Ishikawa (cell line): ENCODE results near the gene MAMDC2.

Source experiments
- CEBPB ChIP-seq: IDR thresholded peaks from 2 replicates; pipeline ENCODE4 v1.6.1; 2012
- EGR1 ChIP-seq: IDR thresholded peaks from 2 replicates; pipeline ENCODE4 v1.6.1; 2012
- EP300 ChIP-seq: IDR thresholded peaks from 2 replicates; pipeline ENCODE4 v1.6.1; 2012; ENCODE audit warnings: borderline replicate concordance
- FOXM1 ChIP-seq: IDR thresholded peaks from 2 replicates; pipeline ENCODE4 v1.6.1; 2012; ENCODE audit warnings: low read depth, borderline replicate concordance
- MAX ChIP-seq: IDR thresholded peaks from 2 replicates; pipeline ENCODE4 v1.6.1; 2012
- RAD21 ChIP-seq: IDR thresholded peaks from 2 replicates; pipeline ENCODE4 v1.6.1; 2012; ENCODE audit warnings: low read depth
- REST ChIP-seq: IDR thresholded peaks from 2 replicates; pipeline ENCODE4 v1.6.1; 2012; ENCODE audit warnings: low read depth, mild to moderate bottlenecking
- TAF1 ChIP-seq: IDR thresholded peaks from 2 replicates; pipeline ENCODE4 v1.6.1; 2012; ENCODE audit warnings: low read depth, mild to moderate bottlenecking
- TEAD4 ChIP-seq: IDR thresholded peaks from 2 replicates; pipeline ENCODE4 v1.6.1; 2012
- USF1 ChIP-seq: IDR thresholded peaks from 2 replicates; pipeline ENCODE4 v1.6.1; 2012
- YY1 ChIP-seq: IDR thresholded peaks from 2 replicates; pipeline ENCODE4 v1.6.1; 2012; ENCODE audit warnings: low read depth

GRCh38 chr9:70015099-70015498 is 28.5 kb upstream of the MAMDC2 start:
- TF ChIP-seq TAF1 (no peak), REST (no peak), CEBPB (no peak), EP300 (no peak), USF1 (no peak), FOXM1 (no peak), RAD21 (no peak), MAX (no peak), EGR1 (no peak), YY1 (no peak), TEAD4 (no peak)
